Left ventricle myocardium superior (tissue), 1 donor: ENCODE measurements around the gene LRRC4B. TPM values are rescaled to one million over a fixed set of nuclear protein-coding genes. Genes with fewer than 3 reads are reported as not detected.
A peak's percentile ranks its signal among the peaks of the same experiment; 100 is the strongest.

Experiments
- ATAC-seq: fragments of 200-7000 bp; cut with Tn5 transposase; one replicate; pipeline ENCODE4 v1.9.1; 2020; ENCODE audit warnings: mild to moderate bottlenecking, moderate library complexity
- DNase-seq: peaks from one replicate; pipeline ENCODE4 v3.0.0-alpha.2; 2020
- intact Hi-C: fragments of 100-400 bp; cut with micrococcal nuclease; formaldehyde crosslinking; loops from one replicate; pipeline ENCODE4 v1.11.0; 2022
- total RNA-seq: library from RNA; stranded (reverse); fragmentation: NEBNext Ultra II Directional; extraction: Animal tissue kit (Norgen Biotek cat#: 25700); gene quantifications from one replicate; pipeline ENCODE4 v1.2.1, GENCODE V29; 2021
- donor health status: DM: no; HTN: yes; CAD: no; lungs with severe emphysema.

Gene LRRC4B
- total RNA-seq, 1 donor from 2014 or later: 0.62 TPM

DNA sequence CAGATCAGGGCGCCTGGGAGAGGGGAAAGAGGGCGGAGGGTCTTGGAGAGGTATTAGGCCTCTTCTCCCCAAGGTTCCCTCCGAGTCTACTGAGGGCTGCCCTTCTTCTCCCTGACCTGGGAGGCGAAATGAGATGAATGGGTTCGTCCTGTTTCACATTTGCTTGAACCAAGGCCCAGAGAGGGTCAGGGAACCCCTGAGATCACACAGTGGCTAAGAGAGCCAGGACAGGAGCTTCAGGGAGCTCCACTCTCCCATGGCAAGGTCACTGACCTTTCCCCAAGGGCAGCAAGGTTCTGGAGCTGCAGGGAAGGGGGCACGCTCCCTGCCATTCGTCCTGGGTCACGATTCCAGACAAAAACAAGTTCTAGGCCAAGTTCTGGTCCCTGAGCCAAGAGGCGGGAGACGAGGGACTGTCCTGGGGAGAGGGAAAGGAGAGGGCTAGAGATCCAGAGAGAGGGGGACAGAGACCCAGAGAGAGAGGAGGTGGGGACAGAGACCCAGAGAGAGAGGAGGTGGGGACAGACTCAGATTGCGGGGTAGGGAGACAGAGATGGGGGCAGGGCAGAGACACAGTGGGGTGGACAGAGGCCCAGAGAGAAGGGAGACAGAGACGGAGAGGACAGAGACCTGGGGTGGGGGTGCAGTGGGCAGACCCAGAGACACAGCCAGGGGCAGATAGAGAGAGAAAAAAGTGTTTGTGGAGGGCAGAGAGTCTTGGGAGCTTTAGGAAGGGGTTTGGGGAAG is 55.1 kb downstream of the LRRC4B start:
- intact Hi-C loops: no loop called here
- ATAC-seq: no peak
- peak; percentile 8 for DNase-seq

DNA sequence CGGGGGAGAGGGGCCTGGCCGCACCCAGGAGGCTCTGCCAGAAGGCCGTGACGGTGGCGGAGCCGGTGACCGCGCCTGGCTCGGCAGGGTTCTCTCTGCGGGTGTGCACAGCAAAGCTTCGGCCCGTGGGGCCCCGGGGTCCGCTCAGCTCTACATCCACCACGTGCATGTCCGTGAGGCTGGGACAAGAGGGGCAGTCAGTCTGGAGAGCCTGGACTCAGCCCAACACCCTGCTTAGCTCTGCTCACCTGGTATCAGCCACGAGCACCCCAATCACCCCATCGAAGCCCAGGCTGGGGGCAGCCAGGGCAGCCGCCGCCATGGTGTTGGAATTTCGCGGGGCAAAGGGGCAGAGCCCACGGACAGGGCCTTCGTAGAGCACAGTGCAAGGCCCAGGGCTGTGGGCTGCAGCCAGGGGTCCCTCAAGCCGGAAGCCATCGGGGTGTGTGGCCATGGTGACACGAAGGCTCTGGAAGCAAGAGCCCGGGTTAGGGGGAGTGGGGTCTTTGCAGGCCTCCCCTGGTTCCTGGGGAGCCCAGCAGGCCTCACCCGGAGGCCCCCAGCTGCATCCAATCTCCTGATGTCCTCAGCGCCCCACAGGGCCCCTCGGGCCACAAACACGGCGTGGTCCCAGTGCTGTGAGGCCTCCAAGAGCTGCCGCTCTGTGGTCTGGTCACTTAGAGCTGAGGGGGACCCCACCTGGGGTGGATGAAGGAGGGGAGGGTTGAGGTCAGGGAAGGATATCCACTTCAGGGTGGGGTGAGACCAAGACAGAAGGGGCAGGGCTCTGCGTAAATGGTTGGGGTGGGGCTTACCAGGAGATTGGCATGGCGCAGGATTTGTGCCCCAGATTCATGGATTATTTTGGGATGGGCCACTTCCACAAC is 55.9 kb downstream of the LRRC4B start:
- DNase-seq (peak; percentile 46), ATAC-seq (no peak)
- intact Hi-C loops: no loop called here

DNA sequence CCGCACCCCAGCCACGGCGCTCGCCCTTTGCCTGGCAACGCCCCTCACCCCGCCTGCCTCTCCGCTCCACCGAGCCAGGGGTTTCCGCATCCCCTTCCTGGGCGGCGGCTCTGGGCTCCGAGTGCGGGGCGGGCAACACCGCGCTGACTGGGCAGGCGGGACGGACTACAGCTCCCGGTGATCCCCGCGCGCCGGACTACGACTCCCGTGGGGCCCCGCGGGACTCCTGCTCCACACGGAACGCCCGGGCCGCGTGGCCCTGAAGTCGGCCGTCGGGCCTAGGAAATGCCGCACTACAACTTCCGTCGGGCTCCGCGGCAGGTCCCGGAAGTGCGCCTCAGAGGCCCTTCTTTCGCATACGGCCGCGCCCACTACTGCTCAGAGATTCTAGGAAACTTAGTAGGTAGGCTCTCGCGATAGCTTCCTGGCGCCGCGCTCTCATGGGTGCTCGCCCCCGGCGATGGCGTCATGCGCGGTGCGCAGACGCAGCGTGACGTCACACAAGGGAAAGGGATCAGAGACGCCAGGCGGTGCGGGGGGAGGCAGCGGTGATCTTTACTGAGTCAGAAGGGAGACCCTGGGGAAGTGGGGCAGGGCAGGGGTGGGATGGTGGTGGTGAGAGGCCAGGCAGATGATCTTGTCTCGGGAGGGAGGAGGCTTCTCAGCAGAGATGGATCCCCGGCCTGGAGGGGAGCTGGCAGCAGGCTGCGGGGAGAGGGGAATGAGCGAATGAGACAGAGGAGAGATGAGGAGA is 57.0 kb downstream of the LRRC4B start, which contains the start of gene JOSD2:
TSS of gene JOSD2 (minus strand) at position 123 of the 754 bp plus-strand sequence. CDS start 760 bp downstream, outside the sequence.
- ATAC-seq (peak; percentile 94), DNase-seq (peak; percentile 99)
- intact Hi-C loops: no loop called here

DNA sequence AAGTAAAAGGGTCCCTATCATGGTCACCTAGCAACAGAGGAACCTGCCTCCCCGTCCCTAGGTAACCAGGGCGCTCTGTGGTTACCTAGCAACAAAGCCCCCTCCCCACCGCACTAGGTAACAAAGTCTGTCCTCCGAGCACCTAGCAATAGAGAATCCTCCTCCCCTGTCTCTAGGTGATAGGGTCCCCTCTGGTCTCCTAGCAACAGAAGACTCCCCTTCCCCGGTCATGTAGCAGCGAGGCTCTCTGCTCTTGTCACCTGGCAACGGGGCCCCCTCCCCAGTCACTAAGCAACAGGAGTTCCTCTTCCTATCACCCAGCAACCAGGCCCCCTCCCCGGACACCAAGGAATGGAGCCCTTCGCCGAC is 57.6 kb downstream of the LRRC4B start:
- intact Hi-C loops: no loop called here
- DNase-seq: no peak
- no peak for ATAC-seq

DNA sequence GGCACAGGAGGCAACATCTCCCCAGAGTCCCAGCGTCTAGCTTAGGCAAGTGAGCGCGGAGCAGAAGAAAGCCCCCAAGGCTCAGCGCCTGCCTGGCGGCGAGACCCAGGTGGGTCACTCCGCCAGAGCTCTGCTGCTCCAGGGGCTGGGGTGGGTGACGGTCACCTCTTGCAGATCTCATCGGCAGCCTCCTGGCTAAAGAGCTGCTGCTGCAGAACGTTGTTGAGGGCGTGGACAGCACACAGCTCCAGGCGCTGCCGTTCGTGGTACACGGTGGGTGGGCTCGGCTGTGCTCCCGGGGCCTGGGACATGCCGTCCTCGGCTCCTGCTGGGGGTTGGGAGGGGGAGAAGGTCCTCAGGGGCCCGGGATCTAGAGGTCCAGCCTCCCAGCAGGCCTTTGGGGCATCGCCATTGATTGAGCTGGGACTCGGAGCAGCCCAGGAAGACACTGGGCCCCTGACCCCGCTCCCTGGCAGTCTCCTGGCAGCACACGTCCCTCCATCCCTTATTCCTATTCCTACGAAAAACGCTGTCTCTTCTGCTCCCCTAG is 58.0 kb downstream of the LRRC4B start:
- DNase-seq (peak; percentile 56), ATAC-seq (peak; percentile 2)
- intact Hi-C loops: no loop called here

DNA sequence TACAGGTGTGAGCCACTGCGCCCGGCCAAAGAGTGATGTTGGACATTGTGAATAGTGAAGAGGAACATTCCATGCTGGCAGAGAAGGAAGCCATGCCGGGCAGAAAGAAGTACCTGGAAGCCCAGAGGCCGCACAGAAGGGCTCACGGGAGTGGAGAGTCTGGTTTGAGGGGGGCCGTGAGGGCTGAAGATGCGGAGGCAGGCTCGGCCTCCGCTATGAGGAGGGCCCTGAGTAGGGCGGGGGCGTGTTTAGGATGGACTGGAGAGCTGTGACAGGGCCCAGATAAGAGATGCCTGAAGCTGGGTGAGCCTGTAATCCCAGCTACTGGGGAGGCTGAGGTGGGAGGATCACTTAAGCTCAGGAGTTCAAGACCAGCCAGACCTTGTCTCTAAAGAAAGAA is 58.9 kb downstream of the LRRC4B start:
- no peak for ATAC-seq
- intact Hi-C loops: no loop called here
- peak; percentile 16 for DNase-seq

DNA sequence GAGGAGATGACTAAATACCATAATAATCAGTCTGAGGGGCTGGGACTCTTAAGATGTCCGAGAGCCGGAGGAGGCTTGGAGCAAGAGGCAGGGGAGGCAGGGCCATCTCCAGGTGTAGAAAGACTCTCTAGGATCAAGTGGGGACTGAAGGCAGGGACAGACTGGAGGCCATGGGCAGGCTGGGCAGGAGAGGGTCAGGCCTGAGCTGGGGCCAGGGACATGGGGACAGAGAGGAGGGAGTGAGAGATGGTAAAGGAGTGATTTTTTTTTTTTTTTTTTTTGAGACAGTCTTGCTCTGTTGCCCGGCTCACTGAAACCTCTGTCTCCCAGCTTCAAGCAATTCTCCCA is 59.4 kb downstream of the LRRC4B start:
- DNase-seq (peak; percentile 20), ATAC-seq (no peak)
- intact Hi-C loops: no loop called here

DNA sequence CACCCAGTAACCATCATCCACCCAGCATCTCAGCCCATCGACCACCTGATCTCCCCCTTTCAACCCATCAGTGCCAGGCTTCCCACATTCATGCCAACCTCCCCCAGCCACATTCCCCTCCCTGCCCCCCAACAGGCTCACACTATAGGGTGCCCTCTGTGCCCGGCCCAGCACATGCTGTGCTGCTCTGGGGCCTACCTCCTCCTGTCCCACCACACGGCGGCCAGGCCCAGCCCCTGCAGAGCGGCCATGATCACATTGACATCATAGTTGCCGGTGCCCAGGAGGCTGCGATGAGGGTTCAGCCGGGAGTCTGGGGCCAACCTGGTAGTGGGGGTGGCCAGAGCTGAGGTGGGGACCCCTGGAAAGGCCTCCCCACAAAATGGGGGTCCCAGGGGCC is 60.9 kb downstream of the LRRC4B start:
- no peak for ATAC-seq
- intact Hi-C loops: no loop called here
- peak; percentile 34 for DNase-seq

DNA sequence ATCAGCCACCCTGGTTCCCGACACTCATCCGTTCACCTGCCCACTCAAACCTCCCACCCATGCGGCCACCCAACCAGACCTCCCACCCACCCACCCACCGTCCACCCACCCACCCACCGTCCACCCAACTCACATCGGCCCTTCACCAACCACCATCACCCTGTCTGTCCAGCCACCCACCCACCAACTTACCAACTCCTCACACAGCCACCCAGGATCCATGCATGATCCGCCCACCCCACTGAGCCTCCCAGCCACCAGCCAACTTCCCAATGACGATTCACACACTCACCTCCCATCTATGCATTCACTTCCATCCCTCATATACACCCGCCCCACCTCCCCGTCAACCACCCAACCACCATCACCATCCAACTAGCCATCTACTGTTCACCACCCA is 61.5 kb downstream of the LRRC4B start:
- DNase-seq (peak; percentile 18), ATAC-seq (no peak)
- intact Hi-C loops: no loop called here

DNA sequence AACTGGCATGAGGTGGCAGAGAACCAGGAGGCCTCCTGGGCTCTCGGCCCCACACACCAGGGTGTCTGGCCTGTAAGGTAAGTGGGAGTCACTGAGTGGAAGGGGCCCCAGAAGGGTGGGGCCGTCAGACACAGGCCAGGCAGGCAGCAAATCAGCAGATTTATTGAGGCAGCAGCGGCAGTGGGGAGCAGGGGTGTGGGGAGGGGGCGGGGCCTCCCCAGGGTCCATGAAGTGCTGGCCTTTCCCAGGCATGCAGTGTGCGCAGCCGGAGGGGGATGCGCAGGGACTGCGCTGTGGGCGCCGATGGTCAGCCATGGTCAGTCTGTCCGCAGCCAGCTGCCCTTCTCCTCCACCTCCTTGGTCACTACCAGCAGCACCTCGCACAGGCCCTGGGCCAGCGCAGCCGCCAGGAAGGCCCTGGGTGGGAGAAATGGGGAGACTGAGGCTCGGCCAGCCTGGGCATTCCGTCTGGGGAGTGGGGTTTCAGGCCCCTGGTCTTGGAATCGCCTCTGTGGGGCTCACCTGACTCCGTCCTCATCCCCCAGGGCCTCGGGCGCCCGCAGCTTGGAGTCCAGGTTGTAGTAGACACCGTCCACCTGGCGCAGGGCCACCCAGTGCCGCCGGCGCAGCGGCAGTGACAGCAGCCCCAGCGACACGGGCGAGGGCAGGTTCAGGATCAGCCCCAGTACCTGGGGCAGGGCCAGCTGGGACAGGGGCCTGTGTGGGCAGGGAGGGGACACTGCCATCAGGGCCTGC is 62.2 kb downstream of the LRRC4B start:
- DNase-seq: peak; percentile 38
- no peak for ATAC-seq
- intact Hi-C loops: no loop called here

DNA sequence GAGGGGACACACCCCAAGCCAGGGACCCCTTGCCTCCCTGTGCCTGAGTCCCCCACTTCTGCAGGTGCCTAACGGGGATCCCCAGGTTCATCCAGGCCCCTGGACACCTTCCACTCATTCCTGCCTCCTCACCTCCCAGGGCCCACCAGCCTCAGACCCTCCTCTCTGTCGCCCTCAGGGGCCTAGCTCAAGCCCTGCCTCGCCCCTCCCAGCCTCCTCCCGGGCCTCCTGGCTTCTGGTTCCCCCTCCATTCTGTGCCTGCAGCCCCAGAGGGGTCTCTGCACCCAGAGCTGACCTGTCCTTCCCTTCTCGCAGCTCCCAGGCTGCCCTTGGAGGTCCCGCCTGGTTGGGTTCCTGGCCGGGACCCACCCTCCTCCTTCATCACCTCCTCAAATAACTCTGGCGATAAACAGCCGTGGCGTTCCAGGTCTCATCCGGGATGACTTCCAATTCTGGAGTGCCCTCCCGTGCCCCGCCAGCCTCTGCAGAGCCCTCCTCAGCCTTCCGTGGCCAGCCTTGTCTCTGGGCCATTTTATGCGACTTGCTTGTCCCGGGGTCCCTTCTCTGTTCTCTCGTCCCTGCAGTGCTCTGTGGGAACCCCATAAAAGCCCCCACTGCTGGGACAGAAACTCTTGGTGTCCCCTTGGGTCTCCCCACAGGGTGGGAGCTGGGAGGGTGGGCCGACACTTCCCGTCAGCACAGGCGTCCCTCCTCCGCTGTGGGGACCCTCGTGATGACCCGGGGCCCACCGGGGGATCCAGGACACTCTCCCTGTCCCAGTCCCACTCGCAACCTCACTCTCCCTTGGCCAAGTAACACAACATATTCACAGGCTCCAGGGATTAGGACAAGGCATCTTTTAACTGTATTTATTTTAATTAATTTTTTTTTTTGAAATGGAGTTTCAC is 66.4 kb downstream of the LRRC4B start:
- ATAC-seq (peak; percentile 65), DNase-seq (peak; percentile 86)
- intact Hi-C loops: no loop called here

DNA sequence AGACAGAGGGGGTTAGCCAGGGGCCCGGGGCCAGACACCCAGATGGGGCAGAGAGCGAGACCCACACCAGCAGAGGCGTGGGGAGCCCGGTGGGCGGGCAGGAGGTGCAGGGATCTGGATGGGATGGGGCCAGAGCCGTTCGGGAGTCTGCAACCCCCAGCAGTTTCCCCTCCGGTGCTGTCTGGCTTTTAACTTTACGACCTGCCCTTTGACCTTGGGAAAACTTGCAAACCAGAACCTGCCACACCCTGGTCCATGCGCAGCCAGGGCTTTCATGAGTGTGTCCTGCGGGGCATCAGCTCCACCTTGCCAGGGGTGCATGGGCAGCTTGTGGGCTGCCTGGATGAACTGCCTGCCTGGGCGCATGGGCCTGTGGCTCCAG is 67.1 kb downstream of the LRRC4B start:
- peak; percentile 1 for ATAC-seq
- intact Hi-C loops: no loop called here
- peak; percentile 54 for DNase-seq

DNA sequence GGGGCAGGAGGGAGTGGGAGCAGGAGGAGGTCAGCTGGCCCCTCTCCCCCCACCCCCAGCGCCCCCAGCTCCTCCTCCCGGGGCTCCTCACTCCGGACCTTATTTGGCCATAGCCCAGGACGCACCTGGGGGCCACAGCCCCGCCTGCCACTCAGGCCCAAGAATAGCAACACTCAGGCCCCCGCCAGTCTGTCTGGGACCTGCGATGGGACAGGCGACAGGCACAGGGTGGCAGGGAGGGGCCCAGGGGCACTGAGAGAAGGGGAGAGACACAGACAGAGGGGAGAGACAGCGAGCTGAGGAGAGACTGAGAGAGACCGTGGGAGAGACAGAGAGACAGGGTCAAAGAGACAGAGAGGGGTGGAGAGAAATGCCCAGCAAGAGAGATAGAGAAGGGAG is 67.5 kb downstream of the LRRC4B start:
- DNase-seq: peak; percentile 92
- intact Hi-C loops: no loop called here
- peak; percentile 69 for ATAC-seq

DNA sequence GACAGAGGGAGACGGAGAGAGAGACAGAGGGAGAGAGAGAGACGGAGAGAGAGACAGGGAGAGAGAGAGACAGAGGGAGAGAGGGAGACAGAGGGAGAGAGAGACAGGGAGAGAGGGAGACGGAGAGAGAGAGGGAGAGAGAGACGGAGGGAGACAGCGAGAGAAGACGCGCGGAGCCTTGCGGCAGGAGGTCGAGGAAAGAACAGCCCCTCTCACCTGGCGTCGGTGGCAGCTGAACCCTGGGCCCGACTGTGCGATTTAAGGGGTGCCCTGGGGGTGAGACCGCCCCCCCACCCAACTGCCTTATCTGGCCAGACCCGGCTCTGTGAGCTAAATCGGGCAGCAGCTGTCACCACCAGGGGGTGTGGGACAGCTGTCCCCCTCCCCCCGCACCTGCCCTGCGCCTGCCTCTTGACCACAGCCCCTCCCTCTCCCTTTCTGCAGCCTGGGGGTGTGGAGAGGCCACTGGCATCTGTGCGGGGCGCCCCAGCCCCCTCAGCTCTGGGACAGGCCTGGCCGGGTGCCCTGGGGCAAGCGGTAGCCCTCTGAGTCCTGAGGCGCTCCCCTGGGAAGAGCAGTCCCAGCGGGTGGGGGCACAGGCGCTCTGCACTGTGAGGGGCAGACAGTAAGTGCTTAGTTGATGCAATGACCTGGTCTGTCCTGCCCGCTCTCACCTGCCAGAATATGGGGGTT is 68.0 kb downstream of the LRRC4B start:
- intact Hi-C loops: no loop called here
- DNase-seq (peak; percentile 90), ATAC-seq (peak; percentile 55)

DNA sequence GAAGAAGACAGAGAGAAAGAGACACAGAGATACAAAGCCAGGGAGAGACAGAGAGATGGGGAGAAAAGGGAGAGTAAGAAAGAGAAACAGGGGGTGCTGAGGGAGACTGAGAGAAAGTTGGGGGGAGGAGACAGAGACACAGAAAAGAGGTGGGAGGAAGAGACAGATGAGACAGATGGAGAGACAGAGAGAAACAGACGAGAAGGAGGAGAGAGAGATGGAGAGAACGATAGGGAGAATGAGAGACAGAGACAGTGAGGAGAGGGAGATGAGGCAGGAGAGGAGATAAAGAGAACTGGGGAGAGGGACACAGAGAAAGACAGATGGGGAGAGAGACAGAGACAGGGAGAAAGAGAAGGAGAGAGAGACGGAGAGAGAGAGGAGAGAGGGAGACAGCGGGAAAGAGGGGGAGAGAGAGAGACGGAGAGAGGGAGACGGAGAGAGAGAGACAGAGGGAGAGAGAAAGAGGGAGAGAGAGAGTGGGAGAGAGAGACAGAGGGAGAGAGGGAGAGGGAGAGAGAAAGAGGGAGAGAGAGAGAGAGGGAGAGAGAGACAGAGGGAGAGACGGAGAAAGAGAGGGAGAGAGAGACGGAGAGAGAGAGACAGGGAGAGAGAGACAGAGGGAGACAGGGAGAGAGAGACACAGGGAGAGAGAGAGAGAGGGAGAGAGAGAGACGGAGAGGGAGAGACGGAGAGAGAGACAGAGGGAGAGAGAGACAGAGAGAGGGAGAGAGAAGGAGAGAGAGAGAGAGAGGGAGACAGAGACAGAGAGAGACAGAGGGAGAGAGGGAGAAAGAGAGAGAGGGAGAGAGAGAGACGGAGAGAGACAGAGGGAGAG is 69.8 kb downstream of the LRRC4B start:
- intact Hi-C loops: no loop called here
- DNase-seq (no peak), ATAC-seq (no peak)

DNA sequence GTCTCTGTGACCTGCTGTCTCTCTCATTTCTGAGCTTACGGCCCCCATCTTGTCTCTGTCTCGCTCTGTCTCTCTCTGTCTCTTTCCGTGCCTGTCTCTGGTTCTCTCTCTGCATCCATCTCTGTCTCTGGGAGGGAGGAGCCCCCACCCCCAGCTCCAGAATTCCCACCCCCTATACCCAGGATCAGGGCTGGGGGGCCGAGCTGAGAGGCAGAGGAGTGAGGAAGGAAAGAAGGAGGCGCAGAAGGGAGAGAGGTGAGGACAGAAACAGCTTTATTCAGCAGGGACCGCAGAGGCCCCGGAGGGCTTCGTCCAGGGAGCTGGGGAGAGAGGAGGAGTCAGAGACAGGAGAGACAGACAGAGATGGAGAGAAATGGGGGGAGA is 71.2 kb downstream of the LRRC4B start:
- ATAC-seq: peak; percentile 12
- intact Hi-C loops: no loop called here

More for the DNA sequence above, 71.2 kb downstream of the LRRC4B start:
- peak; percentile 61 for DNase-seq
